Stomach (tissue), 9 donors: ENCODE data around the gene RBMS3. TPM values are rescaled to one million over a fixed set of nuclear protein-coding genes. Genes with fewer than 3 reads are reported as not detected.
"Not testable (repeated sequence)": the region's sequence is repeated elsewhere in the genome, so short reads cannot be mapped to it uniquely, and the experiment has no call there.

ENCODE experiments used
- DNase-seq, 2 donors: peaks; one replicate each; pipeline versions ENCODE4 v3.0.0 to v3.0.0-alpha.2; 2013 to 2019
- H3K27ac ChIP-seq, 5 donors: fragments of 200-600 bp in 4 of 5; sonication (generic) in 4 of 5; one replicate each; pipeline ENCODE4 v1.5.1; 2013 to 2019; ENCODE audit warnings: mild to moderate bottlenecking in 1 of 5, moderate library complexity in 1 of 5
- H3K27me3 ChIP-seq, 3 donors: fragments of 200-600 bp; sonication (generic); one replicate each; pipeline ENCODE4 v1.5.1; 2017 to 2019; ENCODE audit warnings: mixed run types in 1 of 3
- H3K36me3 ChIP-seq, 4 donors: fragments of 200-600 bp; sonication (generic); 1 replicate in 3 of 4; 2 replicates in 1 of 4; pipeline ENCODE4 v1.5.1; 2016 to 2019
- H3K4me1 ChIP-seq, 4 donors: fragments of 200-600 bp; sonication (generic); one replicate each; pipeline ENCODE4 v1.5.1; 2016 to 2019
- H3K4me3 ChIP-seq, 4 donors: fragments of 200-600 bp; sonication (generic) in 3 of 4; one replicate each; pipeline ENCODE4 v1.5.1; 2016 to 2019; ENCODE audit warnings: mild to moderate bottlenecking in 1 of 4
- H3K9me3 ChIP-seq, 4 donors: fragments of 200-600 bp; sonication (generic); one replicate each; pipeline ENCODE4 v1.5.1; 2016 to 2019
- CTCF ChIP-seq, 7 experiments: fragments of 450-650 bp in 4 of 7; fragments of 200-600 bp in 3 of 7; sonication (generic) in 3 of 7; IDR thresholded peaks; one replicate each; pipeline ENCODE4 v1.5.1; 2016 to 2019; ENCODE audit warnings: antibody characterized with exemption in 7 of 7, control low read depth in 2 of 7, mild to moderate bottlenecking in 1 of 7
- EP300 ChIP-seq: sonication (generic); formaldehyde crosslinking; IDR thresholded peaks from one replicate; pipeline ENCODE4 v1.6.1; 2017; ENCODE audit warnings: antibody characterized with exemption
- POLR2A ChIP-seq, 4 donors: fragments of 450-650 bp; IDR thresholded peaks; one replicate each; pipeline ENCODE4 v1.6.1; 2016; ENCODE audit warnings: antibody characterized with exemption in 4 of 4, control low read depth in 2 of 4, mild to moderate bottlenecking in 1 of 4, moderate library complexity in 1 of 4
- POLR2AphosphoS5 ChIP-seq, 3 donors: sonication (generic); formaldehyde crosslinking; IDR thresholded peaks; one replicate each; pipeline ENCODE4 v1.6.1; 2016; ENCODE audit warnings: antibody characterized with exemption in 3 of 3
- WGBS, 5 donors: extraction: QIAGEN DNeasy Blood & Tissue Kit in 3 of 5; methylation state at CpG; one replicate each; pipeline versions ENCODE4 v1.1.5 to v1.1.7; 2013 to 2018; 5-methylcytosine and 5-hydroxymethylcytosine counted together
- intact Hi-C: fragments of 100-400 bp; cut with DNase I; formaldehyde crosslinking; loops from one replicate; pipeline ENCODE4 v1.15.1; 2023; ENCODE audit warnings: low total_unique reads
- polyA plus RNA-seq, 3 donors: library from polyadenylated mRNA; stranded (reverse); fragments of 200-250 nt; gene quantifications; one replicate each; pipeline ENCODE4 v1.2.3, GENCODE V29; 2013
- small RNA-seq, 4 donors: library from RNA; depleted of rRNA; stranded (forward); fragments of <200 nt; gene quantifications; one replicate each; pipeline ENCODE3, GENCODE V24; 2016
- total RNA-seq, 5 donors: library from RNA; depleted of rRNA; stranded (reverse); fragments of >200 nt; gene quantifications; one replicate each; pipeline versions ENCODE4 v1.1.0 to v1.2.3, GENCODE V29; 2014 to 2016
- donor health status: healthy with polysubstance abuse.
- donor health status: Bipolar disorder and iron deficiency.
- donor health status: healthy.

The RBMS3 gene
- total and polyA plus RNA-seq, 8 donors = 2.0 to 103 (median 16.0) TPM

GRCh38 chr3:30044515-30044914, 763.6 kb downstream of the RBMS3 start:
- TF ChIP-seq CTCF (IDR thresholded peaks at IDR 0.05) (no peak), POLR2A (IDR thresholded peaks at IDR 0.05) (no peak)
- Histone ChIP-seq H3K27ac (no peak overlapping the region), H3K9me3 (no peaks in the 10 kb centered on the region), H3K27me3 (no peaks in the 10 kb centered on the region), H3K4me3 (no peak overlapping the region), H3K36me3 (no peaks in the 10 kb centered on the region), H3K4me1 (no peaks in the 10 kb centered on the region)
- WGBS, 5 donors = 44 to 61% (median 49%) methylated on average over 4 of the region's 4 CpGs
- no peak for DNase-seq
- intact Hi-C loops = no loop called here

GRCh38 chr3:30048431-30048830, 767.6 kb downstream of the RBMS3 start:
- no peaks in the 10 kb centered on the region for H3K36me3 ChIP-seq
- H3K9me3 ChIP-seq = peaks cover 0 to 9% (median 3%) of the 10 kb centered on the region in 4 donors
- DNase-seq = peak in 1 of 2 donors; percentile 21
- no peak overlapping the region for H3K4me3 ChIP-seq
- no peaks in the 10 kb centered on the region for H3K27me3 ChIP-seq
- H3K27ac ChIP-seq = no peak overlapping the region
- intact Hi-C loops = no loop called here
- 45 to 57% (median 50%) methylated on average over 3 of the region's 3 CpGs for WGBS, 5 donors
- TF ChIP-seq POLR2AphosphoS5 (IDR thresholded peaks at IDR 0.05) (no peak), EP300 (no peak)
- H3K4me1 ChIP-seq = no peaks in the 10 kb centered on the region

GRCh38 chr3:30050116-30050515, 769.2 kb downstream of the RBMS3 start:
- intact Hi-C loops, H3K27me3 ChIP-seq, H3K4me1 ChIP-seq, H3K36me3 ChIP-seq, H3K9me3 ChIP-seq, DNase-seq, H3K27ac ChIP-seq, H3K4me3 ChIP-seq: not testable (repeated sequence)
- 76 to 91% (median 86%) methylated on average over 9 of the region's 9 CpGs for WGBS, 5 donors

- no peaks in the 10 kb centered on the region for H3K9me3 ChIP-seq
- no peak for DNase-seq
- intact Hi-C loops = no loop called here
- H3K27me3 ChIP-seq = no peaks in the 10 kb centered on the region
- no peaks in the 10 kb centered on the region for H3K36me3 ChIP-seq
- no peak overlapping the region for H3K27ac ChIP-seq
- H3K4me1 ChIP-seq = no peaks in the 10 kb centered on the region
- H3K4me3 ChIP-seq = no peak overlapping the region
- no peak for TF ChIP-seq POLR2AphosphoS5 (IDR thresholded peaks at IDR 0.05)
- TF ChIP-seq POLR2A (IDR thresholded peaks at IDR 0.05) = no peak
- TF ChIP-seq CTCF (IDR thresholded peaks at IDR 0.05) = no peak
- TF ChIP-seq EP300 = no peak
Observed at GRCh38 chr3:30059240-30059639, 778.4 kb downstream of the RBMS3 start.

Small RNA genes within 50 kb of the gene (small RNA-seq; reads per million reads assigned to genes)
- 0 reads per million in 4 donors for gene MTND4LP9
